ENCODE measurements around the gene H6PD.

The H6PD gene

DNA sequence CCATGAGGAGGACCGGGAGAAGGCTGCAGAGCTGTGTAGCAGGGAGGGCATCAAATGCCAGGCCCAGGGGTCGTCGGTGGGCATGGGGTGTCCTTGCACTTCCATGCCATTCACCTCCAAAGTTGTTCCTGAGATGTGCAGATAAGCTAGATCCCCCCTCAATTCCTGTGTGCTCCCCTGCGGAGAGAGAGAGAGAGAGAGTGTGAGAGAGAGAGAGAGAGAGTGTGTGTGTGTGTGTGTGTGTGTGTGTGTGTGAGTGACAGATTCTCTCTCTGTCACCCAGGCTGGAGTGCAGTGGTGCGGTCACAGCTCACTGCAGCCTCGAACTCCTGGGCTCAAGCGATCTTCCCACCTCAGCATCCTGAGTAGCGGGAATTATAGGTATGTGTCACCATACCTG is 74.5 kb downstream of the H6PD start:
- no peak overlapping the region for H3K27ac ChIP-seq (ENCODE audit: low read depth, low read length)
- TF ChIP-seq, protein P1, sequence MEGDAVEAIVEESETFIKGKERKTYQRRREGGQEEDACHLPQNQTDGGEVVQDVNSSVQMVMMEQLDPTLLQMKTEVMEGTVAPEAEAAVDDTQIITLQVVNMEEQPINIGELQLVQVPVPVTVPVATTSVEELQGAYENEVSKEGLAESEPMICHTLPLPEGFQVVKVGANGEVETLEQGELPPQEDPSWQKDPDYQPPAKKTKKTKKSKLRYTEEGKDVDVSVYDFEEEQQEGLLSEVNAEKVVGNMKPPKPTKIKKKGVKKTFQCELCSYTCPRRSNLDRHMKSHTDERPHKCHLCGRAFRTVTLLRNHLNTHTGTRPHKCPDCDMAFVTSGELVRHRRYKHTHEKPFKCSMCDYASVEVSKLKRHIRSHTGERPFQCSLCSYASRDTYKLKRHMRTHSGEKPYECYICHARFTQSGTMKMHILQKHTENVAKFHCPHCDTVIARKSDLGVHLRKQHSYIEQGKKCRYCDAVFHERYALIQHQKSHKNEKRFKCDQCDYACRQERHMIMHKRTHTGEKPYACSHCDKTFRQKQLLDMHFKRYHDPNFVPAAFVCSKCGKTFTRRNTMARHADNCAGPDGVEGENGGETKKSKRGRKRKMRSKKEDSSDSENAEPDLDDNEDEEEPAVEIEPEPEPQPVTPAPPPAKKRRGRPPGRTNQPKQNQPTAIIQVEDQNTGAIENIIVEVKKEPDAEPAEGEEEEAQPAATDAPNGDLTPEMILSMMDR (IDR thresholded peaks at IDR 0.05; ENCODE audit: insufficient read depth, low read length, poor library complexity, severe bottlenecking) = no peak
- no peak for TF ChIP-seq EZH2phosphoT487 (conservative IDR thresholded peaks at IDR 0.05; ENCODE audit: low read length)
- no peaks in the 10 kb centered on the region for H3K27me3 ChIP-seq (ENCODE audit: low read length)
- no peaks in the 10 kb centered on the region for H3K36me3 ChIP-seq (ENCODE audit: low read length)
- no peaks in the 10 kb centered on the region for H3K79me2 ChIP-seq (ENCODE audit: insufficient read depth, low read length)
- H3K4me3 ChIP-seq (ENCODE audit: insufficient read depth, low read length, poor library complexity, severe bottlenecking) = no peak overlapping the region
- no peaks in the 10 kb centered on the region for H3K9me2 ChIP-seq (replicated peaks; ENCODE audit: insufficient read depth, low read length)
- no peak overlapping the region for H3K4me2 ChIP-seq (ENCODE audit: low read depth, low read length, poor library complexity, severe bottlenecking)
- no peak overlapping the region for H3K9ac ChIP-seq (ENCODE audit: low read length)
- H3K9me3 ChIP-seq (ENCODE audit: insufficient read depth, low read length) = no peaks in the 10 kb centered on the region
- H4K20me1 ChIP-seq (ENCODE audit: low read depth, low read length) = no peaks in the 10 kb centered on the region
- H2AFZ ChIP-seq (ENCODE audit: low read depth, low read length, severe bottlenecking) = no peak overlapping the region
- no peaks in the 10 kb centered on the region for H3F3A ChIP-seq (ENCODE audit: insufficient read depth)

DNA sequence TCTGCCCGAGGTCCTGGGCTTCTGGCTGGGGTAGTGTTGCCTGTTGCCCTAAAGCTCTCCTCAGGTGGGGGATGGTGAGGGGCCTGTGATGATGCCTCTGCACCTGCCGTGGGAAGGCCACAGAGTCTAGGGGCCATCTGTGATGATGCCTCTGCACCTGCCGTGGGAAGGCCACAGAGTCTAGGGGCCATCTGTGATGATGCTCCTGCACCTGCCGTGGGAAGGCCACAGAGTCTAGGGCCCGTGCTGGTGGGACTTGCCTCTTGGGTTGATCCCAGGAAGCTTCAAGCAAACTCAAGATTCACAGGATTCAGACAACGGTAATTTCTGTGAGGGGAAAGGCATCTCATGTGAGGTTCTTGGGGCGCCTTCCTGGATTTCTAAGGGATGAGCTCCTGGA is 75.4 kb downstream of the H6PD start:
- no peaks in the 10 kb centered on the region for H3K79me2 ChIP-seq (ENCODE audit: insufficient read depth, low read length)

DNA sequence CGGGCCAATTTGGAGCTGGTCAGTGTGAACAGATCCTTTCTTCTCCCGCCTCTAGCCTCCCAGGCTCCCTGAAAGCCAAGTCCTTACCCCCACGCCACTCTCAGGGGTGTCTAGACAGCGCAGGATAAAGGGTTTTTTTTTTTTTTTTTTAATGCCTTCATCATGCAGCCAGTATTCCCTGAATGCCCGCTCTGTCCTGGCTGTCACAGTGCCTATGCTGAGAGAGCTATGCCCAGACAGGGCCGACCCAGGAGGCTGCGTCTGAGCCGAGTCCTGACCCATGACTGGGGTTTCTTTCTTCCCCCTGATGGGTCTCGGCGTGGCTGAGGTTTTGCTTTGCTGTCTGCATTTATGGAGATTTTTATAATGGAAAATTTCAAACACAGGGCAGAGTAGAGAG is 76.5 kb downstream of the H6PD start:
- H3K36me3 ChIP-seq (ENCODE audit: low read length) = no peaks in the 10 kb centered on the region
- H4K20me1 ChIP-seq (ENCODE audit: low read depth, low read length) = no peaks in the 10 kb centered on the region
- TF ChIP-seq, protein P1 (IDR thresholded peaks at IDR 0.05; ENCODE audit: insufficient read depth, low read length, poor library complexity, severe bottlenecking) = no peak
- no peak for TF ChIP-seq EZH2phosphoT487 (conservative IDR thresholded peaks at IDR 0.05; ENCODE audit: low read length)
- H3K27me3 ChIP-seq (ENCODE audit: low read length) = no peaks in the 10 kb centered on the region
- H3K4me2 ChIP-seq (ENCODE audit: low read depth, low read length, poor library complexity, severe bottlenecking) = no peak overlapping the region
- no peaks in the 10 kb centered on the region for H3K9me2 ChIP-seq (replicated peaks; ENCODE audit: insufficient read depth, low read length)
- H3K9ac ChIP-seq (ENCODE audit: low read length) = no peak overlapping the region
- no peaks in the 10 kb centered on the region for H3K79me2 ChIP-seq (ENCODE audit: insufficient read depth, low read length)
- H3F3A ChIP-seq (ENCODE audit: insufficient read depth) = no peaks in the 10 kb centered on the region
- no peaks in the 10 kb centered on the region for H3K9me3 ChIP-seq (ENCODE audit: insufficient read depth, low read length)
- H3K27ac ChIP-seq (ENCODE audit: low read depth, low read length) = no peak overlapping the region
- H3K4me3 ChIP-seq (ENCODE audit: insufficient read depth, low read length, poor library complexity, severe bottlenecking) = no peak overlapping the region
- no peak overlapping the region for H2AFZ ChIP-seq (ENCODE audit: low read depth, low read length, severe bottlenecking)

More for the DNA sequence above, 75.4 kb downstream of the H6PD start:
- no peak overlapping the region for H2AFZ ChIP-seq (ENCODE audit: low read depth, low read length, severe bottlenecking)
- no peak overlapping the region for H3K27ac ChIP-seq (ENCODE audit: low read depth, low read length)
- no peaks in the 10 kb centered on the region for H3K27me3 ChIP-seq (ENCODE audit: low read length)
- H3F3A ChIP-seq (ENCODE audit: insufficient read depth) = no peaks in the 10 kb centered on the region
- TF ChIP-seq, protein P1 (IDR thresholded peaks at IDR 0.05; ENCODE audit: insufficient read depth, low read length, poor library complexity, severe bottlenecking) = no peak
- TF ChIP-seq EZH2phosphoT487 (conservative IDR thresholded peaks at IDR 0.05; ENCODE audit: low read length) = no peak
- no peak overlapping the region for H3K4me2 ChIP-seq (ENCODE audit: low read depth, low read length, poor library complexity, severe bottlenecking)
- no peaks in the 10 kb centered on the region for H3K36me3 ChIP-seq (ENCODE audit: low read length)
- H3K9me2 ChIP-seq (replicated peaks; ENCODE audit: insufficient read depth, low read length) = no peaks in the 10 kb centered on the region
- no peak overlapping the region for H3K9ac ChIP-seq (ENCODE audit: low read length)
- no peak overlapping the region for H3K4me3 ChIP-seq (ENCODE audit: insufficient read depth, low read length, poor library complexity, severe bottlenecking)
- no peaks in the 10 kb centered on the region for H4K20me1 ChIP-seq (ENCODE audit: low read depth, low read length)
- no peaks in the 10 kb centered on the region for H3K9me3 ChIP-seq (ENCODE audit: insufficient read depth, low read length)
